Activated CD4-positive, alpha-beta T cell treated with anti-CD3 and anti-CD28 coated beads, Interleukin-2, Interleukin-4, amounts not matched to agents 100 ng/mL and 50 ng/mL, durations not matched to agents 16 hours and 8 hours (primary cell): ENCODE data around the gene UBTD1.

ENCODE experiments used
- DNase-seq: peaks from one replicate; pipeline ENCODE4 v3.0.0-alpha.2; 2020; ENCODE audit warnings: low spot score

The UBTD1 gene

DNA sequence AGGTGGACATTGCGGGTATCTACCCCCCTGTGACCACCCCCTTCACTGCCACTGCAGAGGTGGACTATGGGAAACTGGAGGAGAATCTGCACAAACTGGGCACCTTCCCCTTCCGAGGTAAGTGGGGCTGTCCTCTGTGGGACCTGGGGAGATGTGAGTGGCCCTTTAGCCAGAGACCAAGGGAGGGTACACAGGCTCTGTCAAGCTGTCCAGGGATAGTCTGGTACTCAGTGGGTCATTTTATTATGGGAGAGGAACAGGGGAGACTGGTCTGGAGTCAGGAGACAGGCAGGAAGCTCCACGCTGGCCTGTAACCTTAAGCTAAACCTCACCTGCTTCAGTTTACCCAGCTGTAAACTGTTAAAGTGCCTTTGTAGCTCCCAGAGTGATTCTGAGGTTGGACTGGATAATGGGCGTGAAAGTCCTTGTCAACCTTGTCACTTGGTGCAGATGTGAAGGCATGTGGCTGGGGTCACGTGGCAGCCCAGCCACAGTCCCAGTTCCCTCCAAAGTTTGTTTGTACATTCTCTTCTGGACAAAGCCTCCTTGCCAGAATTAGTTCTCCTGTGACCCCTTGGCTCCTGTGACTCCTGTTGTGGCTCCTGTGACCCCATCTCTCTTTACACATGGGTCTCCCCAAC is 86.2 kb downstream of the UBTD1 start:
- no peak for DNase-seq

DNA sequence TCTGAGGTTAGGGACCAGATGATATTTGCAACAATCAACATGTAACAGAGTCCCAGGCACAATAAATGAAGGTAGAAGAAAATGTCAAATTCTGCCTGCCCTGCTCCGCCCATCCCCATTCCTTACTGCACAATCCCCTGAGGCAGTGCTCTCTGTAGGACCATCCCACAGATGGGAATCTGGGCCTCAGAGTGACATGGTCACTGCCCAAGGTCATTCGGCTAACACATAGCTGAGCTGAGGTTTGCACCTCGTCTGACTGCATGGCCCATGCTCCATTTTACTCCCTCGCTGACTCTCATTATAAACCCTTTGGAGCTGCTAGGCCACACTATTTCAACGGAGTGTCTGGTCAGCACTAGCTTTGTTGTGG is 86.7 kb downstream of the UBTD1 start:
- no peak for DNase-seq

DNA sequence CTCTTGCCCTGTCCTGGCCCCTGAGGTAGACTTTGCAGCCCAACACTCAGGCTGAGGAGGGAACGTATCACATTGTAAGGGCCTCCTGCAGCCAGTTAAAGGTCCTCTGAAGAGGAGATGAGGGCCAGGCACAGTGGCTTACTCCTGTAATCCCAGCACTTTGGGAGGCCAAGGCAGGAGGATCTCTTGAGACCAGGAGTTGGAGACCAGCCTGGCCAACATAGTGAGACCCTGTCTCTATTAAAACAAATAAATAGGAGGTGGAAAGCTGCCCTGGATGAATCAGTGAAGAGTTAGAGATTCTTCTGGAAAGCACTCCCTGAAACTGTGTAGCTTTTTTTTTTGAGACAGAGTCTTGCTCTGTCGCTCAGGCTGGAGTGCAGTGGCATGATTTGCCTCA is 88.5 kb downstream of the UBTD1 start:
- no peak for DNase-seq

DNA sequence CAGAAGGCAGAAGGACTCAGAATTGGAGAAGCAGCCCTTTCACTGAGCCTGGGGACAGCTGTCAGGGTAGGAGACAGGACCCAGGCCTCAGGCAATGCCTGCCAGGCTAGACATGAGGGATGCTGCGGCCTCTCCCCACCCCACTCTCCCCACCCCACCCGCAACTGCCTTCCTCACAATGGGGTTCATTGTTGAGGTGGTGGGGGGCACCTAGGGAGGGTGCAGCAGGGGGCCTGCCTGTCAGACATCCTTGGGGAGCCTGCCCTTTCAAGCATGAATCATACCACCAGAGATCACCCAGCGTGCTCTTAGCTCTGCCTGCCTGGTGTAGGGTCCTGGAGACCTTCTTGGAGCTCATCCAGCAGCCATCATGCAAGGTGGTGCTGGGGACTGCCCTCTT is 90.8 kb downstream of the UBTD1 start, which contains the start of gene C10orf62:
C10orf62 (plus strand) TSS at position 243 of the 400 bp plus-strand sequence. CDS start 177 bp downstream, outside the sequence.
- no peak for DNase-seq

GRCh38 chr10:97590082-97590747 is 91.5 kb downstream of the UBTD1 start:
- DNase-seq, result peak; percentile 47

DNA sequence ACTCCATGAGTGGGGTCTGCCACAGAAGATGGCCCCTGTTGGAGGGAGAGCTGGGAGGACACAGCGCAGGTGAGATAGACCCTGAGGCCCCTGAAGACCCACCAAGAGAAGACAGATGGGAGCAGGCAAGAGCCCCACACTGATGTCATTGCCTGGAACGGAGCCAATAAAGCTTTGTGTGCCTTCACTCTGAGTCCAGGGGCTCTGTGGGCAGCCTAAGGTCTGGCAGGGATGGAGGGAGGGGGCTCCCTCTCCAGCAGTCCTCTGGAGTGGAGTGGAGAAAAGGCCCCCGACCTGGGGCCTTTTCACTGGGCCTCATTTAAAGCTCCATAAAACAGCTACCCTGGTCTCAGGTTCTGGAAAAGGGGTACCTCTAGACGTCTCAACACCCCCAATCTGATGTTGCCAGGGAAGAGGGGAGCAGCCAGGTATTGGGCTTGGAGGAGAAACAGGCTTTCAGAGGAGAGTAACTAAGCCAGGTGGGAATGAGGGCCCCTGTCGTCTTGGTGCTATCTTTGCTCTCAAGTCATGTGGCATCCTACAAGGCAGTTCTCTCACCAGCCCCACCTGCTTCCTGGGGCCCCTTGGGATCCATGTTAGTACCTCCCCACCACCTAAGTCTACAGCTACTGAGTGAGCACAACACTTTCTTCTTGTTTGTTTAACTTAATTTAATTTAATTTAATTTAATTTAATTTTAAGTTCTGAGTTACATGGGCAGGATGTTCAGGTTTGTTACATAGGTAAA is 92.2 kb downstream of the UBTD1 start:
- DNase-seq, result no peak

- no peak for DNase-seq
Measured at GRCh38 chr10:97593421-97593820, 94.7 kb downstream of the UBTD1 start.

GRCh38 chr10:97596101-97597082 is 97.7 kb downstream of the UBTD1 start:
- DNase-seq, result no peak

GRCh38 chr10:97597778-97598177 is 99.1 kb downstream of the UBTD1 start:
- no peak for DNase-seq

GRCh38 chr10:97598407-97599271 is 99.9 kb downstream of the UBTD1 start:
- DNase-seq, result no peak

GRCh38 chr10:97599272-97599619 is 100.5 kb downstream of the UBTD1 start:
- no peak for DNase-seq

DNA sequence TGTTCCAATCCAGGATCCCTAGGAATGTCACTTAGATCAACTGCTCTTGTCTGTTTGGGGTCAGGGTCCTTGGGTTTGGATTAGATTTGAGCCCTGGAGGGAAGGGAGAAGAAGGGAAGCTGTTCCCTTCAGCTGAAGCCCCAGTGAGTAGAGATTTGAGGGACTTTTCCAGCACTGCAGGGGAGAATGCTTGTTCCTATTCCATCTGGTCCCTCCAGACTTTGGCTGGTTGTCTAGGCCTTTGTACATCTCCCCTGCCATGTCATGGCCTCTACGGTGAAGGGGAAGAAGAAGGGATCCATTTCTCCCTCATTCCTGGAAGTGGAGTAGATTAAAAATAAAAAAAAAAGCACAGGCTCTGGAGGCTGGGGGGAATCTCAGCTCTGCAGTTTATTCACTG is 101.9 kb downstream of the UBTD1 start:
- DNase-seq, result no peak

DNA sequence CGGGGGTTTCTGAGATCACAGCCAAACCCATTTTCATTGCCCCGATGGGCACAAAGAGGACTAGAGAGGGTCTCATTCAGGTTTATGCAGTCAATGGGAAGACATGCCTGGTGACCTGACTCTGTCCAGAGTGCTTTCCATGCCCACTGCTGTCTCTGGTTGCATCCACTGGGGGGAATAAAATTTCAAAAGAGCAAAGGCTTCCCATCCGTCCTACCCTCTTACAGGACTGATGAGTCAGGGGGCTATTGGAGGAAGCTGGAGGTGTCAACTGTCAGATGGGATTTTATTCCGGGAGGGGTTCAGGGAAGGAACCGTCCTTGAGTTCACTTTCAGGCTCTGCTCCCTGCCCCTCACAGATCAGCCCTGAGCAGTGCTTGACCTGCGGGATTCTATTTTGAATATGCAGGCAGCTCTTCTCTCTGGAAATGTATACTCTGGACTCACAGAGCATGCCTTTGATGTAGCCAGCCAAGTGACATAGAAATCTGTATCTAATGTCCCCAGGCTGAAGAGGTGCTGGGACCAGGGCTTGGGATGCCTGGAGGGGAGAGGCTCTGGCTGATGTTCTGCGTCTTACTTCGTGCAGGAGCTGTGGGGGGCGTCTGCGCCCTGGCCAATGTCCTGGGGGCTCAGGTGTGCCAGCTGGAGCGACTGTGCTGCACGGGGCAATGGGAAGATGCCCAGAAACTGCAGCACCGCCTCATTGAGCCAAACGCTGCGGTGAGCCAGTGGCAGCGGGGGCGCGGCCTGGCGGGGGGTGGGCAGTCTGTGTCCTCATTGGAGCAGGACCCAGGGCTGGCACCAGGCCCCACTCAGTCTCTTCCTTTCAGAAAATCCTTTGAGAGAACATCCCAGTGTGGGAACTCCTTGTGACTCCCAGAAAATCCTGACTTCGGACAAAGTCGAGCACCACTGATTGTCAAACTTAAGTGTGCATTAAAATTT is 102.8 kb downstream of the UBTD1 start:
- no peak for DNase-seq

- no peak for DNase-seq
Measured at GRCh38 chr10:97607095-97607636, 108.4 kb downstream of the UBTD1 start.

DNA sequence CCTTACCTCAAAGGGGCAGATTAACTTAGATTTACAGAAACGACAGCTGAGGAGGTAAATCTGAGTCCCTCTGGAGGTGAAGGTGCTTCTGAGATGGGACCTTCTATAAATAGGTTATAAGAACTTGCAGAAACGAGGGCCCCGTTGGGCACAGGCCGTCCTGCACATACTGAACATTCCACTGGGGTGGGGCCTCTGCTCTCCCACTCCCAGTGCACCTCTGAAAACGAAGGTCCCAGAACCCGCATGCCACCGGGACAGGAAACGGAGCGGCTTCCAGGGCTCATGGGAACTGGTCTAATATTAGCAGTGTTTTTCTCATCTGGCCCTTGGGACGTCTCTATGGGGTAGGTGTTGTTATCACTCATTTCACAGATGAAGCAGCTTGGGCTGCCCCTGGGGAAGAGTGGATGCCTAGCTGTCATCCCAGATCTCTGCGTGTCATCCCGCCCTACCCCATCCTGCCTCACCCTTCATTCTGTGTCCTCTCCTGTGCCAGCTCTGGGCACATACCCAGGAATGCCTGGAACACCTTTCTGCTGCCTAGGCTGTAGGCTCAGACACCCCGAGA is 110.4 kb downstream of the UBTD1 start:
- DNase-seq, result no peak

DNA sequence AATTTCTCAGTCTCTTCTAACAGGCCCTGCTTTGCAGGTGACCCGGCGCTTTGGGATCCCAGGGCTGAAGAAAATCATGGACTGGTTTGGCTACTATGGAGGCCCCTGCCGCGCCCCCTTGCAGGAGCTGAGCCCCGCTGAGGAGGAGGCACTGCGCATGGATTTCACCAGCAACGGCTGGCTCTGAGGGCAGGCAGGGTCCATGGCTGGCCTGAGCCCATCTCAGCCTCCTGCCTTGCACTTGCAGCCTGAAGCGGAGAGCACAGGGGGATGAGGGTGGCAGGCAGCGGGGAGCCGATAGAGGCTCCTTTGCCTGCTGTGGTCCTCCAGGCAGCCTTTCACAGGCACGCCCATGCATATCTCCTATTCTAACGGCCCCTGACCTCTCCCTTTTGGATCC is 112.7 kb downstream of the UBTD1 start:
- DNase-seq, result no peak

GRCh38 chr10:97612386-97612785 is 113.7 kb downstream of the UBTD1 start:
- DNase-seq, result no peak

- no peak for DNase-seq
Measured at GRCh38 chr10:97618285-97618684, 119.6 kb downstream of the UBTD1 start.

DNA sequence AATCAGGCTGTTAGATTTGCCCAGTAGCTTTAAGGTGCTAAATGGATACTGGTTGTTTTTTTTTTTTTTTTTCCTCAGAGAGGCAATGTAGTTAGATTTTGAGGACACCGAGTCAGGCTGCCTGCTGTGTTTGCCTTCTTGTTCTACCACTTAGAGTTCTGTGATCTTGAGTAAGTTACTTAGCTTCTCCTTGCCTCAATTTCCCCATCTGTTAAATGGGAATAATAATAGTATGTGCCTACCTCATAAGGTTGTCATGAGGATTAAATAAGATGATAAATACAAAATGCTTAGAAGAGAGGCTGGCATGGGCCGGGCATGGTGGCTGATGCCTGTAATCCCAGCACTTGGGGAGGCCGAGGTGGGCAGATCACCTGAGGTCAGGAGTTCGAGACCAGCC is 120.0 kb downstream of the UBTD1 start:
- DNase-seq, result no peak
